Ascending aorta (tissue), 2 donors: ENCODE results near the gene LZTS2. TPM values are rescaled to one million over a fixed set of nuclear protein-coding genes. Genes with fewer than 3 reads are reported as not detected.
"Not testable (repeated sequence)": the region's sequence is repeated elsewhere in the genome, so short reads cannot be mapped to it uniquely, and the experiment has no call there.

ENCODE experiments used
- DNase-seq, 2 donors: peaks; one replicate each; pipeline ENCODE4 v3.0.0-alpha.2; 2019; ENCODE audit warnings: low spot score in 2 of 2
- H3K27ac ChIP-seq, 2 donors: fragments of 200-600 bp; sonication (generic); one replicate each; pipeline ENCODE4 v1.5.1; 2016 to 2017; ENCODE audit warnings: mild to moderate bottlenecking in 1 of 2
- H3K27me3 ChIP-seq: fragments of 200-600 bp; sonication (generic); one replicate; pipeline ENCODE4 v1.5.1; 2017
- H3K36me3 ChIP-seq, 2 donors: fragments of 200-600 bp; sonication (generic); one replicate each; pipeline ENCODE4 v1.5.1; 2016
- H3K4me1 ChIP-seq, 2 donors: fragments of 200-600 bp; sonication (generic); one replicate each; pipeline ENCODE4 v1.5.1; 2016 to 2017; ENCODE audit warnings: mild to moderate bottlenecking in 1 of 2
- H3K4me3 ChIP-seq, 2 donors: fragments of 200-600 bp; sonication (generic); one replicate each; pipeline ENCODE4 v1.5.1; 2016 to 2017; ENCODE audit warnings: mild to moderate bottlenecking in 1 of 2
- H3K9me3 ChIP-seq, 2 donors: fragments of 200-600 bp; sonication (generic); one replicate each; pipeline ENCODE4 v1.5.1; 2016
- CTCF ChIP-seq, 3 experiments: fragments of 200-600 bp in 2 of 3; fragments of 450-650 bp in 1 of 3; sonication (generic) in 2 of 3; IDR thresholded peaks; one replicate each; pipeline ENCODE4 v1.5.1; 2016 to 2019; ENCODE audit warnings: antibody characterized with exemption in 3 of 3, mild to moderate bottlenecking in 1 of 3, moderate library complexity in 1 of 3
- intact Hi-C: fragments of 100-400 bp; cut with DNase I; formaldehyde crosslinking; loops from one replicate; pipeline ENCODE4 v1.15.1; 2023
- total RNA-seq: library from RNA; depleted of rRNA; stranded (reverse); fragments of >200 nt; gene quantifications from one replicate; pipeline ENCODE4 v1.1.0, GENCODE V29; 2016

Gene LZTS2
- total RNA-seq, 1 donor from 2014 or later = 169 TPM

GRCh38 chr10:101030496-101031127 is 31.0 kb downstream of the LZTS2 start:
- H3K4me1 ChIP-seq = peaks cover 20 to 30% of the 10 kb centered on the region in 2 donors
- H3K27me3 ChIP-seq = no peaks in the 10 kb centered on the region
- intact Hi-C loops = loop anchor here (1.0 to 10.0 kb wide), 4 partner anchors 12 to 116 kb away; partner anchors contain the start of genes KAZALD1 and SLF2
- H3K9me3 ChIP-seq = no peaks in the 10 kb centered on the region
- H3K36me3 ChIP-seq = peaks cover 13 to 14% of the 10 kb centered on the region in 2 donors
- H3K4me3 ChIP-seq = peak overlapping the region; percentile 72 to 92
- no peak for TF ChIP-seq CTCF (IDR thresholded peaks at IDR 0.05)
- H3K27ac ChIP-seq = peak overlapping the region; percentile 99
- no peak for DNase-seq

GRCh38 chr10:101031128-101031795 is 31.7 kb downstream of the LZTS2 start, which contains the start of the genes PDZD7 and SFXN3:
PDZD7 (minus strand) TSS chr10:101031129; CDS start chr10:101030219, 910 bp downstream.
SFXN3 (plus strand) TSS chr10:101031234; CDS start chr10:101034695, 3,461 bp downstream.
- no peaks in the 10 kb centered on the region for H3K9me3 ChIP-seq
- intact Hi-C loops = loop anchor here (1.0 to 10.0 kb wide), 4 partner anchors 11 to 116 kb away; partner anchors contain the start of genes KAZALD1 and SLF2
- H3K36me3 ChIP-seq = peaks cover 19 to 21% of the 10 kb centered on the region in 2 donors
- H3K27me3 ChIP-seq = no peaks in the 10 kb centered on the region
- no peak for TF ChIP-seq CTCF (IDR thresholded peaks at IDR 0.05)
- H3K4me1 ChIP-seq = peaks cover 20 to 30% of the 10 kb centered on the region in 2 donors
- DNase-seq = peak; percentile 80 to 97
- peak within 1 kb of the TSS; percentile 72 to 92 for H3K4me3 ChIP-seq
- H3K27ac ChIP-seq = peak within 1 kb of the TSS; percentile 99

GRCh38 chr10:101031796-101032636 is 32.4 kb downstream of the LZTS2 start:
- Histone ChIP-seq H3K4me1 (peaks cover 20 to 30% of the 10 kb centered on the region in 2 donors), H3K9me3 (no peaks in the 10 kb centered on the region), H3K36me3 (peaks cover 27 to 29% of the 10 kb centered on the region in 2 donors), H3K4me3 (peak overlapping the region; percentile 72 to 92), H3K27me3 (no peaks in the 10 kb centered on the region), H3K27ac (peak overlapping the region; percentile 99)
- peak; percentile 54 to 90 for DNase-seq
- no peak for TF ChIP-seq CTCF (IDR thresholded peaks at IDR 0.05)
- intact Hi-C loops = loop anchor here (1.0 to 10.0 kb wide), 4 partner anchors 10 to 117 kb away; partner anchors contain the start of genes KAZALD1 and SLF2

- Histone ChIP-seq H3K36me3 (peaks cover 34 to 36% of the 10 kb centered on the region in 2 donors), H3K27ac (peak overlapping the region; percentile 99), H3K27me3 (no peaks in the 10 kb centered on the region), H3K4me3 (peak overlapping the region; percentile 72 to 92), H3K4me1 (peaks cover 20 to 30% of the 10 kb centered on the region in 2 donors), H3K9me3 (no peaks in the 10 kb centered on the region)
- peak; percentile 41 to 87 for DNase-seq
- no peak for TF ChIP-seq CTCF (IDR thresholded peaks at IDR 0.05)
- intact Hi-C loops = loop anchor here (10.0 kb wide), 1 partner anchor 118 kb away; the partner anchor contains the start of gene SLF2
Observed at GRCh38 chr10:101032637-101033224, 33.1 kb downstream of the LZTS2 start.

GRCh38 chr10:101033276-101033675 is 33.7 kb downstream of the LZTS2 start:
- H3K9me3 ChIP-seq = no peaks in the 10 kb centered on the region
- peak overlapping the region; percentile 99 for H3K27ac ChIP-seq
- TF ChIP-seq CTCF (IDR thresholded peaks at IDR 0.05) = no peak
- no peaks in the 10 kb centered on the region for H3K27me3 ChIP-seq
- peak overlapping the region; percentile 72 to 92 for H3K4me3 ChIP-seq
- intact Hi-C loops = loop anchor here (10.0 kb wide), 1 partner anchor 118 kb away; the partner anchor contains the start of gene SLF2
- no peak for DNase-seq
- peaks cover 39 to 41% of the 10 kb centered on the region in 2 donors for H3K36me3 ChIP-seq
- peaks cover 20 to 30% of the 10 kb centered on the region in 2 donors for H3K4me1 ChIP-seq

GRCh38 chr10:101034404-101034803 is 34.8 kb downstream of the LZTS2 start:
- H3K27me3 ChIP-seq, H3K4me3 ChIP-seq, H3K9me3 ChIP-seq, DNase-seq, H3K27ac ChIP-seq: not testable (repeated sequence)
- H3K36me3 ChIP-seq = peaks cover 43 to 52% of the 10 kb centered on the region in 2 donors
- peaks cover 20 to 30% of the 10 kb centered on the region in 2 donors for H3K4me1 ChIP-seq
- intact Hi-C loops = loop anchor here (10.0 kb wide), 1 partner anchor 120 kb away; the partner anchor contains the start of gene SLF2
